AG10803 (cell line): ENCODE data around the gene DHRS7B.
A peak's percentile ranks its signal among the peaks of the same experiment; 100 is the strongest.

Source experiments
- DNase-seq: peaks from one replicate; pipeline ENCODE4 v3.0.0; 2010; ENCODE audit warnings: low read depth
- H3K4me3 ChIP-seq: 2 replicates; pipeline ENCODE4 v1.5.1; 2011; ENCODE audit warnings: mild to moderate bottlenecking, low read length, control low read depth
- CTCF ChIP-seq: conservative IDR thresholded peaks from 2 replicates; pipeline ENCODE4 v1.5.1; 2011; ENCODE audit warnings: mild to moderate bottlenecking, low read length, control low read depth, inconsistent platforms

The DHRS7B gene

GRCh38 chr17:21210411-21211076 lies 83.8 kb downstream of the DHRS7B start:
- no peak for DNase-seq
- TF ChIP-seq CTCF, result no peak
- no peak overlapping the region for H3K4me3 ChIP-seq

DNA sequence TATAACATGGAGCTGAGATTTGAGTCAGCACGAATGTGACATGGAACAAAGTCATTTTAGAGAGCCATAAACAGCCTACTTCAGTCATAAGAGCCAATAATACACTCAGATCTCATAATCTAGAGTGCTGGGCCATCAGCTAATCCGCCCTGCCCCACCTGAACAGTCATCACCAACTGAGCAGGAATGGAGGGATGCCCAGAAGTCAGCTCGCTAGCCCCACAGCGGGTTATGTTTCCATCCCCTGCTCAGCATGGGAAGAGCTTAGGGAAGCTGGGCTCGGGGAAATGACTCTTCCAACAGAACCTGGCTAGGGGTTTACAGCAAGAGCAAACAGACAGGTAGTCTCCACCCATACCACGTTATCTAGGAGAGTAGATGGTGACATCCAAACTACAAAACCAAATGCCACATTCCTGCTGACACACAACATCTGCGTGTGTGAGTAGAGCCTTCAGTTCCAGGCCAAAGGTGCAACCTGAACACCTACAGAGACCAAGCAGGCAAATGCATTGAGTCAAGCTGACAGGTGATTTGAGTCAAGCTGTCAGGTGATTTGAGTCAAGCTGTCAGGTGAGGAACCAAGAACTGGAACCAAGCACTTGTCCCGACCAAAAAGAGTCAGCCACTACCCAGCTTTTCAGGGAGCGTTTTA lies 85.2 kb downstream of the DHRS7B start:
- no peak for DNase-seq
- no peak for TF ChIP-seq CTCF
- peak overlapping the region; percentile 92 for H3K4me3 ChIP-seq

DNA sequence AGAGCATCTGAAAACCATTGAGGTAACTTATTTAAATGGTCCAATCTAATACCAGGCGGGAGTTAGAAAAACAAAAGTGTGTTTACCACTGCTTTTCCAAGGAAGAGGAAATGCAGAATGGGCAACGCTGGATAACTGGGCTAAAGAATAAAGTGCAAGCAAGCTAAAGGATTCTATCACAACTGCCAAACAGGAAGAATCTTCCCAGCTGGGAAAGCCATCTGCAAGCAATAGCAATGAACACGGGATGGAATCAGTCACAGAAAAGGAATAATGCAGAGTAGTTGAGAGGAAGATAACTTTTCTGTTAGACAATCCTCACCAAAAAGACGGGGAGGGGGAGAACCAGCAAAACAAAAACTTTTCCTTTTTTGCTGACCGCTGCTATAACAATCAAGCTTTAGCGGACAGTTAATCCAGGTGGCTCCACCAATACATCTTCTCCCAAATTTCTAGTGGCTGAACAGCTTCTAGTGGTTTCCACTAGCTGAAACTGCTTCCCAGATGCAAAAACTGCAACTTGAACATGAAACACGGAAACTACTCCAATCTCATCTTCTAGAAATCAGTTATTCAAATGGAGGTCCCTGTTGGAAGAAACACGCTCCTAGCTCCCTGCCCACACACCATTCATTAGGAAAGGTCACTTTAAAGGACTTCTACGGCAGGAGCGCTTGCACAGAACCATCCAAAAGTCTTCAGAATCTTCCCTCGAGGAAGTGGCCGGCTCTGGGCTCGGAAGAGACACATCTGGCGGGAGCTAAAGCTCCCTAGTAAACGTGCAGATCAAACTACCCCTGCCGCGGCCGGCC lies 86.3 kb downstream of the DHRS7B start:
- TF ChIP-seq CTCF, result no peak
- peak overlapping the region; percentile 92 for H3K4me3 ChIP-seq
- no peak for DNase-seq

GRCh38 chr17:21213638-21214014 lies 86.9 kb downstream of the DHRS7B start:
- H3K4me3 ChIP-seq, result peak overlapping the region; percentile 92
- no peak for DNase-seq
- no peak for TF ChIP-seq CTCF

- no peak for TF ChIP-seq CTCF
- peak; percentile 97 for DNase-seq
- peak within 1 kb of the TSS; percentile 92 for H3K4me3 ChIP-seq
Observed at GRCh38 chr17:21214015-21214776, 87.4 kb downstream of the DHRS7B start, which contains the start of gene TMEM11. TMEM11 (minus strand) TSS chr17:21214161; CDS start chr17:21214152, 9 bp downstream.

- peak; percentile 48 for DNase-seq
- TF ChIP-seq CTCF, result no peak
- peak overlapping the region; percentile 92 for H3K4me3 ChIP-seq
Observed at GRCh38 chr17:21214777-21215541, 88.2 kb downstream of the DHRS7B start.
